ENCODE data around the gene HSP90AA1.

GRCh38 chr14:102058146-102058545 lies 28.7 kb downstream of the HSP90AA1 start:
- no peak for TF ChIP-seq CTCF (conservative IDR thresholded peaks at IDR 0.05 in 1 of 2, IDR thresholded peaks at IDR 0.05 in 1 of 2; ENCODE audit: extremely low read depth in 1 of 2, insufficient read depth in 1 of 2, low read depth in 1 of 2, low read length in 2 of 2)
- no peak for TF ChIP-seq EZH2 (IDR thresholded peaks at IDR 0.05; ENCODE audit: borderline replicate concordance, low read length)
